RWPE2 (cell line): ENCODE measurements around the gene TDRD12.

Experiments used
- ATAC-seq: fragments of 200-7000 bp; cut with Tn5 transposase; 3 replicates; pipeline ENCODE4 v1.9.1; 2021; ENCODE audit warnings: low read depth
- DNase-seq: peaks from one replicate; pipeline ENCODE4 v3.0.0-alpha.2; 2020; ENCODE audit warnings: low spot score
- H3K27ac ChIP-seq: fragments of 450-650 bp; 2 replicates; pipeline ENCODE4 v1.5.1; 2017; ENCODE audit warnings: mild to moderate bottlenecking; ENCODE audit not compliant: poor library complexity, severe bottlenecking
- H3K27me3 ChIP-seq: fragments of 250-450 bp; sonication (Bioruptor Pico); 2 replicates; pipeline ENCODE4 v1.5.1; 2021; ENCODE audit warnings: mild to moderate bottlenecking, moderate library complexity; ENCODE audit not compliant: insufficient read depth, poor library complexity, severe bottlenecking
- H3K36me3 ChIP-seq: fragments of 250-450 bp; sonication (Bioruptor Pico); 2 replicates; pipeline ENCODE4 v1.5.1; 2020; ENCODE audit warnings: low read depth, mild to moderate bottlenecking, moderate library complexity
- H3K4me1 ChIP-seq: fragments of 250-450 bp; sonication (Bioruptor Pico); 2 replicates; pipeline ENCODE4 v1.5.1; 2021; ENCODE audit warnings: mild to moderate bottlenecking, moderate library complexity; ENCODE audit not compliant: insufficient read depth, poor library complexity, severe bottlenecking
- H3K4me3 ChIP-seq: fragments of 250-450 bp; sonication (Bioruptor Pico); 2 replicates; pipeline ENCODE4 v1.5.1; 2021; ENCODE audit warnings: mild to moderate bottlenecking, moderate library complexity; ENCODE audit not compliant: severe bottlenecking
- H3K9me3 ChIP-seq: fragments of 250-450 bp; sonication (Bioruptor Pico); 2 replicates; pipeline ENCODE4 v1.5.1; 2021; ENCODE audit warnings: mild to moderate bottlenecking, moderate library complexity; ENCODE audit not compliant: severe bottlenecking
- CTCF ChIP-seq: fragments of 450-650 bp; IDR thresholded peaks from one replicate; pipeline ENCODE4 v1.5.1; 2017; ENCODE audit warnings: mild to moderate bottlenecking, moderate library complexity; ENCODE audit not compliant: poor library complexity, severe bottlenecking

The TDRD12 gene

GRCh38 chr19:32677657-32678056 lies 41.9 kb upstream of the TDRD12 start:
- Histone ChIP-seq H3K27me3 (peaks cover 25% of the 10 kb centered on the region), H3K4me3 (no peak overlapping the region), H3K9me3 (no peaks in the 10 kb centered on the region), H3K27ac (no peak overlapping the region), H3K4me1 (no peaks in the 10 kb centered on the region), H3K36me3 (no peaks in the 10 kb centered on the region)
- TF ChIP-seq CTCF = no peak
- DNase-seq = no peak
- ATAC-seq = no peak

- no peak for DNase-seq
- no peaks in the 10 kb centered on the region for H3K9me3 ChIP-seq
- H3K4me1 ChIP-seq = no peaks in the 10 kb centered on the region
- TF ChIP-seq CTCF = no peak
- no peak overlapping the region for H3K27ac ChIP-seq
- H3K4me3 ChIP-seq = no peak overlapping the region
- ATAC-seq = no peak
- peaks cover 22% of the 10 kb centered on the region for H3K27me3 ChIP-seq
- H3K36me3 ChIP-seq = no peaks in the 10 kb centered on the region
These were observed 38.6 kb upstream of the TDRD12 start for GRCh38 chr19:32680986-32681385.

- no peaks in the 10 kb centered on the region for H3K4me1 ChIP-seq
These were observed 37.2 kb upstream of the TDRD12 start for GRCh38 chr19:32682317-32682716.

DNA sequence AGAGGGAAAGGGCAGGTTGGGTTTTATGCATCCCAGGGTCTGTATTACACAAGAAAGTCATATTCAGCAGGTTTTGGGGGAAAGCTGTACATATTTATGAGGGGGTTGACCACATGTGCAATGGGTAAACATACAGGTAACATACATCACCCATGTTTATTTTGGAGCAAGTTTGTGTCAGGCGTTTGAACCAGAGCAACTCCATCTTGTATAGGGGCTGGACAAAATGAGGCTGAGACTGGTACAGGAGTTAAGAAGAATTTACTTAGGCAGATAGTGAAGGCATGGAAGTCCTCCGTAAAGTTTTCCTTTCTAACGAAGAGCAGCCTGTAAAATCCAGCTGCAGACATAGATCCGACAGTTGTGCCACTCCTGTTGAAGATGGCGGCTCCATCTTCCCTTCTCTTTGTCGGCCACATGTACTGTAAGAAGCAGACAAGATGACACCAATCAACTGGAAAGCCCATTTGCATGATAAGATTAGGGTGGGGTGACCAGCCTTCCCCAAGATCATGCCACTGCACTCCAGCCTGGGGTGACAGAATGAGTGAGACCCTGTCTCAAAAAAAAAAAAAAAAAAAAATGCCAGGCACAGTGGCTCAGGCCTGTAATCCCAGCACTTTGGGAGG lies 32.6 kb upstream of the TDRD12 start:
- Histone ChIP-seq H3K27me3 (no peaks in the 10 kb centered on the region), H3K9me3 (no peaks in the 10 kb centered on the region), H3K27ac (no peak overlapping the region), H3K4me3 (no peak overlapping the region), H3K36me3 (no peaks in the 10 kb centered on the region), H3K4me1 (peaks cover 4% of the 10 kb centered on the region)
- no peak for TF ChIP-seq CTCF
- DNase-seq (no peak), ATAC-seq (no peak)

More at GRCh38 chr19:32682317-32682716, 37.2 kb upstream of the TDRD12 start:
- DNase-seq (no peak), ATAC-seq (no peak)
- Histone ChIP-seq H3K4me3 (no peak overlapping the region), H3K27ac (no peak overlapping the region), H3K9me3 (no peaks in the 10 kb centered on the region), H3K27me3 (peaks cover 8% of the 10 kb centered on the region), H3K36me3 (no peaks in the 10 kb centered on the region)
- TF ChIP-seq CTCF = no peak

DNA sequence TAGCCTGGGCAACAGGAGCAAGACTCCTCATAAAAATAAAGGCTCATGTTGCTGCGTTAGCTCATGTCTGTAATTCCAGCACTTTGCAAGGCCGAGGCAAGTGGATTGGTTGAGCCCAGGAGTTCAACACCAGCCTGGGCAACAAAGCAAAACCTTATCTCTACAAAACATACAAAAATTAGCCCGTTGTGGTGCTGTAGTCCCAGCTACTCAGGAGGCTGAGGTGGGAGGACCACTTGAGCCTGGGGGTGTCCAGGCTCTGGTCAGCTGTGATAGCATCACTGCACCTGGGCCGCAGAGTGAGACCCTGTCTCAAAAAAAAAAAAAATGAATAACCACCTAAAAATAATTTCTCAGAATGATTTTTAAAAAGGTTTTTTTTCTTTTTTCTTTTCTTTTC lies 31.9 kb upstream of the TDRD12 start:
- no peak for TF ChIP-seq CTCF

More for the DNA sequence above, 31.9 kb upstream of the TDRD12 start:
- Histone ChIP-seq H3K36me3 (no peaks in the 10 kb centered on the region), H3K4me1 (peaks cover 4% of the 10 kb centered on the region), H3K27ac (no peak overlapping the region), H3K27me3 (no peaks in the 10 kb centered on the region), H3K9me3 (no peaks in the 10 kb centered on the region), H3K4me3 (no peak overlapping the region)
- DNase-seq = no peak
- no peak for ATAC-seq
